Stimulated activated CD8-positive, alpha-beta memory T cell treated with anti-CD3 and anti-CD28 coated beads, Interleukin-4, amount 100 ng/mL, for 1 hour (primary cell): ENCODE measurements around the gene PCCA.
"Not testable (repeated sequence)": the region's sequence is repeated elsewhere in the genome, so short reads cannot be mapped to it uniquely, and the experiment has no call there.

ENCODE experiments used
- DNase-seq, 2 donors: peaks; one replicate each; pipeline ENCODE4 v3.0.0-alpha.2; 2020; ENCODE audit warnings: low read depth in 2 of 2, low spot score in 1 of 2

PCCA gene

GRCh38 chr13:100235311-100235901 lies 146.5 kb downstream of the PCCA start:
- no peak for DNase-seq

GRCh38 chr13:100240109-100240779 lies 151.4 kb downstream of the PCCA start:
- no peak for DNase-seq

- DNase-seq, result no peak
Measured at GRCh38 chr13:100244431-100244830, 155.5 kb downstream of the PCCA start.

- DNase-seq, result no peak
Measured at GRCh38 chr13:100245104-100245503, 156.2 kb downstream of the PCCA start.

- no peak for DNase-seq
Measured at GRCh38 chr13:100247937-100248336, 159.0 kb downstream of the PCCA start.

GRCh38 chr13:100254002-100254401 lies 165.1 kb downstream of the PCCA start:
- DNase-seq, result no peak

- DNase-seq, result no peak
Measured at GRCh38 chr13:100262404-100262803, 173.5 kb downstream of the PCCA start.

GRCh38 chr13:100266026-100266425 lies 177.1 kb downstream of the PCCA start:
- no peak for DNase-seq

- no peak for DNase-seq
Measured at GRCh38 chr13:100269837-100270236, 180.9 kb downstream of the PCCA start.

GRCh38 chr13:100273138-100273537 lies 184.2 kb downstream of the PCCA start:
- no peak for DNase-seq

- no peak for DNase-seq
Measured at GRCh38 chr13:100273552-100273951, 184.7 kb downstream of the PCCA start.

GRCh38 chr13:100274942-100275506 lies 186.1 kb downstream of the PCCA start:
- DNase-seq, result no peak

GRCh38 chr13:100275746-100276145 lies 186.9 kb downstream of the PCCA start:
- DNase-seq, result no peak

GRCh38 chr13:100280681-100281080 lies 191.8 kb downstream of the PCCA start:
- DNase-seq, result no peak

- not testable (repeated sequence) for DNase-seq
Measured at GRCh38 chr13:100282306-100282705, 193.4 kb downstream of the PCCA start.

GRCh38 chr13:100290165-100290801 lies 201.4 kb downstream of the PCCA start:
- no peak for DNase-seq

GRCh38 chr13:100291624-100292023 lies 202.7 kb downstream of the PCCA start:
- no peak for DNase-seq

- DNase-seq, result no peak
Measured at GRCh38 chr13:100297413-100297812, 208.5 kb downstream of the PCCA start.

- DNase-seq, result no peak
Measured at GRCh38 chr13:100298116-100298681, 209.3 kb downstream of the PCCA start.

GRCh38 chr13:100298691-100299090 lies 209.8 kb downstream of the PCCA start:
- DNase-seq, result no peak

GRCh38 chr13:100300243-100300642 lies 211.3 kb downstream of the PCCA start:
- no peak for DNase-seq

- DNase-seq, result no peak
Measured at GRCh38 chr13:100300708-100301107, 211.8 kb downstream of the PCCA start.
